Peyer's patch (tissue), 4 donors: ENCODE data around the gene ZDHHC3.

Experiments used
- POLR2A ChIP-seq, 2 donors: fragments of 450-650 bp; IDR thresholded peaks; one replicate each; pipeline ENCODE4 v1.5.1; 2017; ENCODE audit warnings: antibody characterized with exemption in 2 of 2, mild to moderate bottlenecking in 2 of 2, moderate library complexity in 2 of 2
- TF ChIP-seq, protein P1 (sequence below), 6 experiments: fragments of 450-650 bp in 4 of 6; fragments of 200-600 bp in 2 of 6; sonication (generic) in 1 of 6; IDR thresholded peaks; one replicate each; pipeline ENCODE4 v1.5.1; 2017 to 2019; ENCODE audit warnings: antibody characterized with exemption in 6 of 6, mild to moderate bottlenecking in 3 of 6, moderate library complexity in 1 of 6

DNA sequence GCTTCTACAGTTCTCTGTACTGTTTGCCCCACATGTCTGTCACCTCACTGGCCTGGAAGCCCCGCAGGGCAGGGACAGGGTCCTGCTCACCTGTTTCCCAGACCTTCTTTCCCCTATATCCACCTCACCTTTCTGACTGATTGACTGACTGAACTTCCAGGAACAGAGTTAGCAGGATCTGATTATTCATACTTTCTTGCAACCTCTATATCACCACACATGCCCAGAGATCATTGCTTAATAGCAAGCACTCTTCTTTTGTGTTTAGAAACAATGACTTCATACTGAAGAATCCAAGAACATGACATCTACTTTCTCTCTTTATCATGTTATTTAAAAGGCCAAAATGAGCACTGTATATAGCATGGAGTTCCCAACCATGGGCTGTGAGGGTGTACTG, 32.1 kb upstream of the ZDHHC3 start:
- TF ChIP-seq, protein P1, sequence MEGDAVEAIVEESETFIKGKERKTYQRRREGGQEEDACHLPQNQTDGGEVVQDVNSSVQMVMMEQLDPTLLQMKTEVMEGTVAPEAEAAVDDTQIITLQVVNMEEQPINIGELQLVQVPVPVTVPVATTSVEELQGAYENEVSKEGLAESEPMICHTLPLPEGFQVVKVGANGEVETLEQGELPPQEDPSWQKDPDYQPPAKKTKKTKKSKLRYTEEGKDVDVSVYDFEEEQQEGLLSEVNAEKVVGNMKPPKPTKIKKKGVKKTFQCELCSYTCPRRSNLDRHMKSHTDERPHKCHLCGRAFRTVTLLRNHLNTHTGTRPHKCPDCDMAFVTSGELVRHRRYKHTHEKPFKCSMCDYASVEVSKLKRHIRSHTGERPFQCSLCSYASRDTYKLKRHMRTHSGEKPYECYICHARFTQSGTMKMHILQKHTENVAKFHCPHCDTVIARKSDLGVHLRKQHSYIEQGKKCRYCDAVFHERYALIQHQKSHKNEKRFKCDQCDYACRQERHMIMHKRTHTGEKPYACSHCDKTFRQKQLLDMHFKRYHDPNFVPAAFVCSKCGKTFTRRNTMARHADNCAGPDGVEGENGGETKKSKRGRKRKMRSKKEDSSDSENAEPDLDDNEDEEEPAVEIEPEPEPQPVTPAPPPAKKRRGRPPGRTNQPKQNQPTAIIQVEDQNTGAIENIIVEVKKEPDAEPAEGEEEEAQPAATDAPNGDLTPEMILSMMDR (IDR thresholded peaks at IDR 0.05), result no peak
- no peak for TF ChIP-seq POLR2A (IDR thresholded peaks at IDR 0.05)
